Measurements from ENCODE around the gene SLC9A9.

SLC9A9 gene

DNA sequence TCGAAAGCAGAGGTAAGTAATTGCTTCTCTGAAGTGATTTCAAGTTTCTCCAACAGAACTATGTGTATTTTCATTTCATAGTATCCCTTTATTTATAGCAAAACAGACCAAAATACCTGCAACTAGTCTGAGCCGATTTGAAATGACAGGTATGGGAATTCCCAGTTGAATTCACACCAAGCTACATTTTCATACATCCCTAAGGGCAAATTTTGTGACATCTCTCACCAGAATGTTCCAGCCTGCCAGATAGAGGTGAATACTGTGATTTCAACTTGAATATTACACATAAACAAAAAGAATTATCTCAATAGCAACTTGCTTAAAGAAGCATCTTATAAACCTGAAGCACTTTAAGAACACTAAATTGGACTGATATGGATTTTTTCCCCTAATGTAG is 235.7 kb downstream of the SLC9A9 start:
- TF ChIP-seq ZFP3 (CRISPR knock-in tag; IDR thresholded peaks at IDR 0.05) (no peak), SNAI2 (CRISPR knock-in tag; IDR thresholded peaks at IDR 0.05) (no peak), ESRRG (CRISPR knock-in tag; IDR thresholded peaks at IDR 0.05) (no peak), ZNF70 (CRISPR knock-in tag; IDR thresholded peaks at IDR 0.05) (no peak), PPARA (CRISPR knock-in tag; IDR thresholded peaks at IDR 0.05; ENCODE audit: borderline replicate concordance) (no peak), ZNF565 (CRISPR knock-in tag; conservative IDR thresholded peaks at IDR 0.05; ENCODE audit: low read depth) (no peak), RARB (CRISPR knock-in tag; IDR thresholded peaks at IDR 0.05) (no peak), BACH2 (CRISPR knock-in tag; IDR thresholded peaks at IDR 0.05; ENCODE audit: borderline replicate concordance) (no peak), ARNTL (CRISPR knock-in tag; IDR thresholded peaks at IDR 0.05; ENCODE audit: borderline replicate concordance, low read depth) (no peak), TOX (CRISPR knock-in tag; IDR thresholded peaks at IDR 0.05; ENCODE audit: borderline replicate concordance) (no peak), CSDC2 (CRISPR knock-in tag; IDR thresholded peaks at IDR 0.05) (no peak), ZC3H10 (CRISPR knock-in tag; IDR thresholded peaks at IDR 0.05) (no peak), ISL1 (CRISPR knock-in tag; IDR thresholded peaks at IDR 0.05) (no peak), GLIS3 (CRISPR knock-in tag; IDR thresholded peaks at IDR 0.05) (no peak)
- TF ChIP-seq, protein P1, sequence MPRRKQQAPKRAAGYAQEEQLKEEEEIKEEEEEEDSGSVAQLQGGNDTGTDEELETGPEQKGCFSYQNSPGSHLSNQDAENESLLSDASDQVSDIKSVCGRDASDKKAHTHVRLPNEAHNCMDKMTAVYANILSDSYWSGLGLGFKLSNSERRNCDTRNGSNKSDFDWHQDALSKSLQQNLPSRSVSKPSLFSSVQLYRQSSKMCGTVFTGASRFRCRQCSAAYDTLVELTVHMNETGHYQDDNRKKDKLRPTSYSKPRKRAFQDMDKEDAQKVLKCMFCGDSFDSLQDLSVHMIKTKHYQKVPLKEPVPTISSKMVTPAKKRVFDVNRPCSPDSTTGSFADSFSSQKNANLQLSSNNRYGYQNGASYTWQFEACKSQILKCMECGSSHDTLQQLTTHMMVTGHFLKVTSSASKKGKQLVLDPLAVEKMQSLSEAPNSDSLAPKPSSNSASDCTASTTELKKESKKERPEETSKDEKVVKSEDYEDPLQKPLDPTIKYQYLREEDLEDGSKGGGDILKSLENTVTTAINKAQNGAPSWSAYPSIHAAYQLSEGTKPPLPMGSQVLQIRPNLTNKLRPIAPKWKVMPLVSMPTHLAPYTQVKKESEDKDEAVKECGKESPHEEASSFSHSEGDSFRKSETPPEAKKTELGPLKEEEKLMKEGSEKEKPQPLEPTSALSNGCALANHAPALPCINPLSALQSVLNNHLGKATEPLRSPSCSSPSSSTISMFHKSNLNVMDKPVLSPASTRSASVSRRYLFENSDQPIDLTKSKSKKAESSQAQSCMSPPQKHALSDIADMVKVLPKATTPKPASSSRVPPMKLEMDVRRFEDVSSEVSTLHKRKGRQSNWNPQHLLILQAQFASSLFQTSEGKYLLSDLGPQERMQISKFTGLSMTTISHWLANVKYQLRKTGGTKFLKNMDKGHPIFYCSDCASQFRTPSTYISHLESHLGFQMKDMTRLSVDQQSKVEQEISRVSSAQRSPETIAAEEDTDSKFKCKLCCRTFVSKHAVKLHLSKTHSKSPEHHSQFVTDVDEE (CRISPR knock-in tag; IDR thresholded peaks at IDR 0.05), result no peak
- TF ChIP-seq, protein P2, sequence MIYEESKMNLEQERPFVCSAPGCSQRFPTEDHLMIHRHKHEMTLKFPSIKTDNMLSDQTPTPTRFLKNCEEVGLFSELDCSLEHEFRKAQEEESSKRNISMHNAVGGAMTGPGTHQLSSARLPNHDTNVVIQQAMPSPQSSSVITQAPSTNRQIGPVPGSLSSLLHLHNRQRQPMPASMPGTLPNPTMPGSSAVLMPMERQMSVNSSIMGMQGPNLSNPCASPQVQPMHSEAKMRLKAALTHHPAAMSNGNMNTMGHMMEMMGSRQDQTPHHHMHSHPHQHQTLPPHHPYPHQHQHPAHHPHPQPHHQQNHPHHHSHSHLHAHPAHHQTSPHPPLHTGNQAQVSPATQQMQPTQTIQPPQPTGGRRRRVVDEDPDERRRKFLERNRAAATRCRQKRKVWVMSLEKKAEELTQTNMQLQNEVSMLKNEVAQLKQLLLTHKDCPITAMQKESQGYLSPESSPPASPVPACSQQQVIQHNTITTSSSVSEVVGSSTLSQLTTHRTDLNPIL (CRISPR knock-in tag; IDR thresholded peaks at IDR 0.05; ENCODE audit: low read depth), result no peak
- TF ChIP-seq, protein P3, sequence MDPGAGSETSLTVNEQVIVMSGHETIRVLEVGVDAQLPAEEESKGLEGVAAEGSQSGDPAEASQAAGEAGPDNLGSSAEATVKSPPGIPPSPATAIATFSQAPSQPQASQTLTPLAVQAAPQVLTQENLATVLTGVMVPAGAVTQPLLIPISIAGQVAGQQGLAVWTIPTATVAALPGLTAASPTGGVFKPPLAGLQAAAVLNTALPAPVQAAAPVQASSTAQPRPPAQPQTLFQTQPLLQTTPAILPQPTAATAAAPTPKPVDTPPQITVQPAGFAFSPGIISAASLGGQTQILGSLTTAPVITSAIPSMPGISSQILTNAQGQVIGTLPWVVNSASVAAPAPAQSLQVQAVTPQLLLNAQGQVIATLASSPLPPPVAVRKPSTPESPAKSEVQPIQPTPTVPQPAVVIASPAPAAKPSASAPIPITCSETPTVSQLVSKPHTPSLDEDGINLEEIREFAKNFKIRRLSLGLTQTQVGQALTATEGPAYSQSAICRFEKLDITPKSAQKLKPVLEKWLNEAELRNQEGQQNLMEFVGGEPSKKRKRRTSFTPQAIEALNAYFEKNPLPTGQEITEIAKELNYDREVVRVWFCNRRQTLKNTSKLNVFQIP (CRISPR knock-in tag; IDR thresholded peaks at IDR 0.05; ENCODE audit: borderline replicate concordance, low read depth), result no peak
- TF ChIP-seq, protein P4, sequence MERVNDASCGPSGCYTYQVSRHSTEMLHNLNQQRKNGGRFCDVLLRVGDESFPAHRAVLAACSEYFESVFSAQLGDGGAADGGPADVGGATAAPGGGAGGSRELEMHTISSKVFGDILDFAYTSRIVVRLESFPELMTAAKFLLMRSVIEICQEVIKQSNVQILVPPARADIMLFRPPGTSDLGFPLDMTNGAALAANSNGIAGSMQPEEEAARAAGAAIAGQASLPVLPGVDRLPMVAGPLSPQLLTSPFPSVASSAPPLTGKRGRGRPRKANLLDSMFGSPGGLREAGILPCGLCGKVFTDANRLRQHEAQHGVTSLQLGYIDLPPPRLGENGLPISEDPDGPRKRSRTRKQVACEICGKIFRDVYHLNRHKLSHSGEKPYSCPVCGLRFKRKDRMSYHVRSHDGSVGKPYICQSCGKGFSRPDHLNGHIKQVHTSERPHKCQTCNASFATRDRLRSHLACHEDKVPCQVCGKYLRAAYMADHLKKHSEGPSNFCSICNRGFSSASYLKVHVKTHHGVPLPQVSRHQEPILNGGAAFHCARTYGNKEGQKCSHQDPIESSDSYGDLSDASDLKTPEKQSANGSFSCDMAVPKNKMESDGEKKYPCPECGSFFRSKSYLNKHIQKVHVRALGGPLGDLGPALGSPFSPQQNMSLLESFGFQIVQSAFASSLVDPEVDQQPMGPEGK (CRISPR knock-in tag; IDR thresholded peaks at IDR 0.05; ENCODE audit: borderline replicate concordance), result no peak
- TF ChIP-seq, protein P5, sequence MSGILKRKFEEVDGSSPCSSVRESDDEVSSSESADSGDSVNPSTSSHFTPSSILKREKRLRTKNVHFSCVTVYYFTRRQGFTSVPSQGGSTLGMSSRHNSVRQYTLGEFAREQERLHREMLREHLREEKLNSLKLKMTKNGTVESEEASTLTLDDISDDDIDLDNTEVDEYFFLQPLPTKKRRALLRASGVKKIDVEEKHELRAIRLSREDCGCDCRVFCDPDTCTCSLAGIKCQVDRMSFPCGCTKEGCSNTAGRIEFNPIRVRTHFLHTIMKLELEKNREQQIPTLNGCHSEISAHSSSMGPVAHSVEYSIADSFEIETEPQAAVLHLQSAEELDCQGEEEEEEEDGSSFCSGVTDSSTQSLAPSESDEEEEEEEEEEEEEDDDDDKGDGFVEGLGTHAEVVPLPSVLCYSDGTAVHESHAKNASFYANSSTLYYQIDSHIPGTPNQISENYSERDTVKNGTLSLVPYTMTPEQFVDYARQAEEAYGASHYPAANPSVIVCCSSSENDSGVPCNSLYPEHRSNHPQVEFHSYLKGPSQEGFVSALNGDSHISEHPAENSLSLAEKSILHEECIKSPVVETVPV (CRISPR knock-in tag; IDR thresholded peaks at IDR 0.05), result no peak
- ATAC-seq, result no peak

DNA sequence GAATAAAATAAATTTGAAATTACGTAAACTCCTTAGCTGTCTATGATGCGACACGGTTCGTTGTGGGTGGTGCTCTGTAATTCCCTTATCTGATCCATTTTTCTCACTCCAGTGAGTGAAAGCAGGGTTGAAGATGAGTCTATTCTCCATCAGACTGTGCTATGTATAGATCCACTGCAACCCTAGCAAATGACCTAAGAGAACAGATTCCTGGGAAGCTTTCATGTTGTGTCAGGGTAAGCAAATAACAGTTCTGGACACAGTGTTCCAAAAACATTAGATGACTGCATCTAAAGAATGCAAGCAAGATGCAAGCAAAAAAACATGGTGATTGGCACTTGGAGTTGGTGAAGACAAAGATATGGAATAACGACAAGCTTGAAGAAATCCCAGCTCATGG is 239.3 kb downstream of the SLC9A9 start:
- ATAC-seq, result no peak
- no peak for TF ChIP-seq ARNTL (CRISPR knock-in tag; IDR thresholded peaks at IDR 0.05; ENCODE audit: borderline replicate concordance, low read depth)
- TF ChIP-seq, protein P4 (CRISPR knock-in tag; IDR thresholded peaks at IDR 0.05; ENCODE audit: borderline replicate concordance), result no peak
- no peak for TF ChIP-seq ZFP30 (CRISPR knock-in tag; IDR thresholded peaks at IDR 0.05)
- TF ChIP-seq, protein P1 (CRISPR knock-in tag; IDR thresholded peaks at IDR 0.05), result no peak
- TF ChIP-seq GLIS3 (CRISPR knock-in tag; IDR thresholded peaks at IDR 0.05), result no peak
- TF ChIP-seq ZNF8 (CRISPR knock-in tag; IDR thresholded peaks at IDR 0.05), result no peak
- TF ChIP-seq, protein P3 (CRISPR knock-in tag; IDR thresholded peaks at IDR 0.05; ENCODE audit: borderline replicate concordance, low read depth), result no peak
- TF ChIP-seq ZNF565 (CRISPR knock-in tag; conservative IDR thresholded peaks at IDR 0.05; ENCODE audit: low read depth), result no peak
- TF ChIP-seq OSR1 (CRISPR knock-in tag; IDR thresholded peaks at IDR 0.05), result no peak
- no peak for TF ChIP-seq ISL1 (CRISPR knock-in tag; IDR thresholded peaks at IDR 0.05)
- no peak for TF ChIP-seq ZNF70 (CRISPR knock-in tag; IDR thresholded peaks at IDR 0.05)
- no peak for TF ChIP-seq BACH2 (CRISPR knock-in tag; IDR thresholded peaks at IDR 0.05; ENCODE audit: borderline replicate concordance)
- TF ChIP-seq ESRRG (CRISPR knock-in tag; IDR thresholded peaks at IDR 0.05), result no peak
- no peak for TF ChIP-seq SNAI2 (CRISPR knock-in tag; IDR thresholded peaks at IDR 0.05)
- TF ChIP-seq RARB (CRISPR knock-in tag; IDR thresholded peaks at IDR 0.05), result no peak
- TF ChIP-seq ZC3H10 (CRISPR knock-in tag; IDR thresholded peaks at IDR 0.05), result no peak
